Kidney epithelial cell (primary cell): Measurements from ENCODE around the gene HOXC12. TPM values are rescaled to one million over a fixed set of nuclear protein-coding genes. Genes with fewer than 3 reads are reported as not detected.

Source experiments
- DNase-seq: peaks from one replicate; pipeline ENCODE4 v3.0.0-alpha.2; 2010; ENCODE audit warnings: low read depth
- H3K27me3 ChIP-seq: 2 replicates; pipeline ENCODE4 v1.6.0; 2011; ENCODE audit warnings: low read length; ENCODE audit not compliant: control insufficient read depth, insufficient read depth
- H3K36me3 ChIP-seq: 2 replicates; pipeline ENCODE4 v1.5.1; 2011; ENCODE audit warnings: low read length; ENCODE audit not compliant: control insufficient read depth, insufficient read depth
- H3K4me3 ChIP-seq: 2 replicates; pipeline ENCODE4 v1.5.1; 2011; ENCODE audit warnings: low read depth, mild to moderate bottlenecking, control low read depth, low read length
- total RNA-seq: library from RNA; depleted of rRNA; stranded (reverse); fragments of >200 nt; gene quantifications from 2 replicates; pipeline ENCODE4 v1.2.3, GENCODE V29; 2015
- TF ChIP-seq, protein P1 (sequence below): IDR thresholded peaks from 2 replicates; pipeline ENCODE4 v1.5.1; 2011; ENCODE audit warnings: mild to moderate bottlenecking, moderate library complexity, low read length, control low read depth, inconsistent platforms; ENCODE audit not compliant: insufficient read depth, poor library complexity, severe bottlenecking

HOXC12 gene
- total RNA-seq, 1 donor from 2014 or later, result not detected

GRCh38 chr12:53944907-53945847 lies 9.5 kb upstream of the HOXC12 start:
- H3K36me3 ChIP-seq, result no peaks in the 10 kb centered on the region
- H3K4me3 ChIP-seq, result no peak overlapping the region
- H3K27me3 ChIP-seq, result peaks cover 77% of the 10 kb centered on the region
- TF ChIP-seq, protein P1, sequence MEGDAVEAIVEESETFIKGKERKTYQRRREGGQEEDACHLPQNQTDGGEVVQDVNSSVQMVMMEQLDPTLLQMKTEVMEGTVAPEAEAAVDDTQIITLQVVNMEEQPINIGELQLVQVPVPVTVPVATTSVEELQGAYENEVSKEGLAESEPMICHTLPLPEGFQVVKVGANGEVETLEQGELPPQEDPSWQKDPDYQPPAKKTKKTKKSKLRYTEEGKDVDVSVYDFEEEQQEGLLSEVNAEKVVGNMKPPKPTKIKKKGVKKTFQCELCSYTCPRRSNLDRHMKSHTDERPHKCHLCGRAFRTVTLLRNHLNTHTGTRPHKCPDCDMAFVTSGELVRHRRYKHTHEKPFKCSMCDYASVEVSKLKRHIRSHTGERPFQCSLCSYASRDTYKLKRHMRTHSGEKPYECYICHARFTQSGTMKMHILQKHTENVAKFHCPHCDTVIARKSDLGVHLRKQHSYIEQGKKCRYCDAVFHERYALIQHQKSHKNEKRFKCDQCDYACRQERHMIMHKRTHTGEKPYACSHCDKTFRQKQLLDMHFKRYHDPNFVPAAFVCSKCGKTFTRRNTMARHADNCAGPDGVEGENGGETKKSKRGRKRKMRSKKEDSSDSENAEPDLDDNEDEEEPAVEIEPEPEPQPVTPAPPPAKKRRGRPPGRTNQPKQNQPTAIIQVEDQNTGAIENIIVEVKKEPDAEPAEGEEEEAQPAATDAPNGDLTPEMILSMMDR, result no peak
- no peak for DNase-seq

DNA sequence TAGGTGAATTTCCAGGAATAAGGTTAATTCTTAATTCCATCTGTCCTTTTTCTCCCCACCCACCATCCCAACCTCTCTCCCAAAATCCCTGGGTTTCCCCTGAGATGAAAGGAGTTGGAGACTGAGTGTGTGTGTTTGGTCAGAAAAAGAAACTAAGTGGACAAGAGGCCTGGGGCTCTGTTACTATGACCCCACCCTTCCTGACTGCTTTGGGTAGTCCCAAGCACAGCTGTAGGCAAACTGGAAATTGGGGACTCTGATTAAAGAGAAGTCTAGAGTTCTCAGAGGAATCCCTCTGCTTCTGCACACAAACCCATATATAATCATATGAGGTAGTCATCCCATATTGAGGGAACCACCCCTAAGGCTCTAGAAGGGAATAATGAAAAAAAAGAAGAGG lies 7.0 kb upstream of the HOXC12 start:
- Histone ChIP-seq H3K4me3 (no peak overlapping the region), H3K36me3 (no peaks in the 10 kb centered on the region), H3K27me3 (peaks cover 84% of the 10 kb centered on the region)
- DNase-seq, result no peak
- TF ChIP-seq, protein P1, result no peak

DNA sequence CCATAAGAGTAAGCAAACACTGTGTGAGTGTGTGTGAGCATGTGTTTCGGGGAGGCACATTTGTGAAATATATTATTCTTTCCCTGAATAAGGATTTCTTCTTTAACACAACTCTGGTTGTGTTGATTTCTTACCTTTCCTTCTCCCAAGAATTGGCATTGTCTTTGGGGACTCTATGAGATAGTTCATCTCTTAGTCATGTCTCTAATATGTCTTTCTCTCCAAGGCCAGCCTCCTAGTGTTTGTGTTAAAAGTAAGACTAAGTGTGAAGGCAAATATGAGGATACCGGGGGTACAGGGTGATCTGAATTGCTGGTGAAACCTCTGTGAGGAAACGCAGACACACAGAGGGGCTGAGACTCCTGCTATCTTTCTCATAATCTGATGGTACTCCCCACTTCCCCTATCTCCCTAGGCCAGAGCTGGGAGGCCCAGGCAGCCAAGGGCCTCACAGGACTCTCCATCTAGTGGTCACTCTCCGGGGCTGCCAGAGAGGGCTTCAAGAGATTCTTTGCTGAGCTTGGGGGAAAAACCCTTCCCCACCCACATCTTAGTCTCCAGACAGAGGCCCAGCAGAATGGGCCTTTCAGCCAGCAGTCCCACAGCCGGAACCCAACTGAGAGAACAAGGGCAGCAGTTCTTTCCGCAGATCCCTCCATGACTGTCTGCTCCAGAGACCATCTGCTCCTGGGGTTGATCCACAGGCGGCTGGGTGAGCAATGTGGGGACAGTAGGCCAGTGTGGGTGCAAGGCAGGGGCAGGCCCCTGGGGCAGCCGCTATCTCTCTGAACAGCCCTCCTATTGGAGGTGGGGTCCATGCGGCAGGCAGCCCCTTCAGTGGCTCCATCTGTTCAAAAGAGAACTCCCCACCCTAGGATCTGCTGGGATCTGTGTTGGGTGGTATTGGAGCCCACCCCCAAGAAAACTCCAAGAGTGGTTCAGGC lies 5.8 kb upstream of the HOXC12 start:
- no peak for DNase-seq
- H3K4me3 ChIP-seq, result no peak overlapping the region
- TF ChIP-seq, protein P1, result no peak
- H3K36me3 ChIP-seq, result no peaks in the 10 kb centered on the region
- H3K27me3 ChIP-seq, result peaks cover 89% of the 10 kb centered on the region

- TF ChIP-seq, protein P1, result no peak
- Histone ChIP-seq H3K4me3 (no peak overlapping the region), H3K36me3 (no peaks in the 10 kb centered on the region), H3K27me3 (peaks cover 91% of the 10 kb centered on the region)
- no peak for DNase-seq
These were observed 4.9 kb upstream of the HOXC12 start for GRCh38 chr12:53949631-53950436.

GRCh38 chr12:53950437-53950773 lies 4.3 kb upstream of the HOXC12 start:
- no peaks in the 10 kb centered on the region for H3K36me3 ChIP-seq
- no peak for DNase-seq
- H3K27me3 ChIP-seq, result peaks cover 91% of the 10 kb centered on the region
- no peak overlapping the region for H3K4me3 ChIP-seq
- TF ChIP-seq, protein P1, result no peak
